ENCODE results near the gene CENPB.

- no peak for TF ChIP-seq CTCF (IDR thresholded peaks at IDR 0.05)
- TF ChIP-seq POLR2A (IDR thresholded peaks at IDR 0.05): no peak
These were observed 35.5 kb upstream of the CENPB start for GRCh38 chr20:3821996-3822395.
